Right lung (tissue), 5 donors: Measurements from ENCODE around the gene PRRC2C. TPM values are rescaled to one million over a fixed set of nuclear protein-coding genes. Genes with fewer than 3 reads are reported as not detected.
"Not testable (repeated sequence)": the region's sequence is repeated elsewhere in the genome, so short reads cannot be mapped to it uniquely, and the experiment has no call there.

Experiments
- DNase-seq, 2 donors: peaks; one replicate each; pipeline ENCODE4 v3.0.0-alpha.2; 2013
- polyA plus RNA-seq, 5 donors: library from polyadenylated mRNA; unstranded; fragments of 120-200 nt; gene quantifications; one replicate each; pipeline versions ENCODE4 v1.2.1 to v1.2.3, GENCODE V29; 2013; ENCODE audit warnings: inconsistent platforms in 1 of 5, low replicate concordance in 1 of 5; ENCODE audit not compliant: insufficient read length in 5 of 5, insufficient read depth in 1 of 5

PRRC2C gene
- polyA plus RNA-seq, 5 donors = 88.3 to 131 (median 121) TPM

GRCh38 chr1:171495444-171495843 is 10.1 kb downstream of the PRRC2C start:
- DNase-seq = no peak

- DNase-seq = no peak
Observed at GRCh38 chr1:171500304-171500703, 15.0 kb downstream of the PRRC2C start.

- no peak for DNase-seq
Observed at GRCh38 chr1:171500803-171501202, 15.5 kb downstream of the PRRC2C start.

GRCh38 chr1:171501305-171502024 is 16.1 kb downstream of the PRRC2C start:
- no peak for DNase-seq

GRCh38 chr1:171506525-171507304 is 21.4 kb downstream of the PRRC2C start:
- no peak for DNase-seq

GRCh38 chr1:171507435-171507834 is 22.1 kb downstream of the PRRC2C start:
- no peak for DNase-seq

GRCh38 chr1:171509191-171509590 is 23.9 kb downstream of the PRRC2C start:
- DNase-seq = no peak

GRCh38 chr1:171513743-171514142 is 28.4 kb downstream of the PRRC2C start:
- no peak for DNase-seq

- no peak for DNase-seq
Observed at GRCh38 chr1:171515299-171515698, 30.0 kb downstream of the PRRC2C start.

GRCh38 chr1:171515741-171516140 is 30.4 kb downstream of the PRRC2C start:
- DNase-seq = no peak

GRCh38 chr1:171521567-171521966 is 36.2 kb downstream of the PRRC2C start:
- DNase-seq = no peak

GRCh38 chr1:171530676-171531075 is 45.3 kb downstream of the PRRC2C start:
- no peak for DNase-seq

GRCh38 chr1:171532520-171532919 is 47.2 kb downstream of the PRRC2C start:
- no peak for DNase-seq

GRCh38 chr1:171545523-171545922 is 60.2 kb downstream of the PRRC2C start:
- no peak for DNase-seq

- DNase-seq = no peak
Observed at GRCh38 chr1:171550050-171550449, 64.7 kb downstream of the PRRC2C start.

GRCh38 chr1:171550598-171551100 is 65.3 kb downstream of the PRRC2C start:
- not testable (repeated sequence) for DNase-seq

- DNase-seq = not testable (repeated sequence)
Observed at GRCh38 chr1:171553960-171554359, 68.6 kb downstream of the PRRC2C start.

- no peak for DNase-seq
Observed at GRCh38 chr1:171563675-171564074, 78.3 kb downstream of the PRRC2C start.

- no peak for DNase-seq
Observed at GRCh38 chr1:171566467-171566866, 81.1 kb downstream of the PRRC2C start.

- DNase-seq = no peak
Observed at GRCh38 chr1:171570295-171570694, 85.0 kb downstream of the PRRC2C start.

- no peak for DNase-seq
Observed at GRCh38 chr1:171576144-171576543, 90.8 kb downstream of the PRRC2C start.

- DNase-seq = no peak
Observed at GRCh38 chr1:171581226-171581625, 95.9 kb downstream of the PRRC2C start.

GRCh38 chr1:171581766-171582165 is 96.4 kb downstream of the PRRC2C start:
- DNase-seq = no peak
